NCI-H2029 treated with DMSO at 0.1 percent for 48 hours (cell line): ENCODE measurements around the gene CSTF1.
"Not testable (repeated sequence)": the region's sequence is repeated elsewhere in the genome, so short reads cannot be mapped to it uniquely, and the experiment has no call there.

ENCODE experiments used
- DNase-seq: peaks from one replicate; lab custom pipeline; 2025; lab: John Stamatoyannopoulos, UW

CSTF1 gene

GRCh38 chr20:56409521-56409920 is 17.1 kb downstream of the CSTF1 start:
- no peak for DNase-seq

DNA sequence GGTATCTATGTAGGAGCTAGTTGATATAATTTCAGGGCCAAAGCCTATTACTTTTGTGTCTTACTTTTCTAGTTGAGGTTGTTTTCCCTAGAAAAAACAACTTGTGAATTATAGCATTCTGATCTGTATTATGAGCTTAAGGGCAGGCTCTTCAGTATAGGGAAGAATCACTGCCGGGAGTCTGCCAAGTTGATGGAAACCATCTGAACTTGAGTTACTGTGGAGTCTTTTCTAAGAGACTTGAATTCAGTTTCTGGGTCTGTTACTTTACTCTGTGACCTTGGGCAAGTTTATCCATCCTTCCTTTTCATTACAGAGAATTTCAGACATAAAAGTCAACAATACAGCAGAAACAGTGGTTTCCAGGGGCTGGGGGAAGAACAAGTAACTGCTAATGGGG is 17.5 kb downstream of the CSTF1 start:
- no peak for DNase-seq

GRCh38 chr20:56411287-56411686 is 18.8 kb downstream of the CSTF1 start:
- DNase-seq, result not testable (repeated sequence)

DNA sequence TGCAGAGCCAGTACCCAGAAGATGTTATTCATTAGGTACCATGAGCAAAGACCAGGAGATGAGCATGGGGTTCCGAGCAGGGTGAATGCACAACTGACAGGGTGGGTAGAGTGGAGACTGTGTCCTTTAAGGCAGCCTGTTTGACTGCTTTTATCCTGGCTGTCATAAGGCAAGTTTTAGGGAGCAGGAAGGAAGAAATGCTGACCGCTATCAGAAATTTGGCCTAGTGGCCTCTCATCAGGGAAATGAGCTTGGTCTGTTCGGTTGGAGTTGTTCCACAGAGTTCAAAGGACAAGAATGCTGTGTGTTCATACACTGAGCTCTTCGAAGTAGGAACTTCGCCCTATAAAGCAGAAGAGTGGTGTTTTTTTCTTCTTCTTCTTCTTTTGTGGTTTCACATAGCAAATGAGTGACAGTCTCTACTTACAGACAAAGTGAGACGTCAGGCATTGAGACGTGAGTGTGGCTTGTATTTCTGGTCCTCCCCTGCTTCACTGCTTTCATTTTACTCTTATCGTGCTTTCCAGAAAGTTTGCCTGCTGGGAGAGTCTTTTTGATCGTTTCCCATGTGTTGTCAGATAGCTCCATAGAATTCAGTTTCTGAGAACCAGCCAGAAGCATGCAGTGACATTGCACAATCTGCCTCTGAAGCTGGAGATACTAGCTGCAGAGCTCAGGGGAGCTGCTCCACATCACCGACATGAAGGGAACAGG is 19.5 kb downstream of the CSTF1 start, which contains the start of gene CASS4:
TSS of gene CASS4 (plus strand) at position 502 of the 714 bp plus-strand sequence. CDS start at position 701, 199 bp downstream.
- no peak for DNase-seq

DNA sequence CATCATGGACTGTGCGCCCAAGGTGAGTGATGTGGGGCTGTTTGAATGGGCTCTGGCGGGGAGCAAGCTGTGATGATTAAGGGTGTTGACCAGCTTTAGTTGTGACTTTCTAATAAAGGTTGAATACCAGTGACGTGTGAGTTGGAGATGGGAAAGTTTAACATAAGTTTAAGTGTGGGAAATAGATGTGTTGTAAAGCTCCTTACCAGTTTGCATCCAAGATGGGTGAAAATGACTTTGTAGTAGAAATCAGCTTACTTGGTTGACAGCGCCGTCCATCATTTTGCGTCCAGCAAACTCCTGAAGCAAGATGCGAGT is 20.0 kb downstream of the CSTF1 start:
- DNase-seq, result no peak

DNA sequence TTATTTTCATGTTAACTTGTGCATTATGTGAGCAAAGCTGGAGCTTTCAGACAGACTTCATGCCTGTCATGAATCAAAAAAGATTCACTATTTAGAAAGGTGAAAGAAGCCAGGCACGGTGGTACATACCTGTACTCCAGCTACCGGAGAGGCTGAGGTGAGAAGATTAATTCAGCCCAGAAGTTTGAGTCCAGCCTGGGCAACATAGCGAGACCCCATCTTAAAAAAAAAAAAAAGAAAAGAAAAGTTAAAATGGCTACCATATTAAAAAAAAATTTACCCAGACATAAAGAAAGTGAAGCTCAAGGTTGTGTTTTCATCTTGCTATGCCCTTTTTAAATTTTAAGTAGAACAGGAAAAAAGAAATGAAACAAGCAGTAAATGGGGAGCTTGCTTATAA is 20.5 kb downstream of the CSTF1 start:
- no peak for DNase-seq

GRCh38 chr20:56414842-56415765 is 22.7 kb downstream of the CSTF1 start:
- no peak for DNase-seq

DNA sequence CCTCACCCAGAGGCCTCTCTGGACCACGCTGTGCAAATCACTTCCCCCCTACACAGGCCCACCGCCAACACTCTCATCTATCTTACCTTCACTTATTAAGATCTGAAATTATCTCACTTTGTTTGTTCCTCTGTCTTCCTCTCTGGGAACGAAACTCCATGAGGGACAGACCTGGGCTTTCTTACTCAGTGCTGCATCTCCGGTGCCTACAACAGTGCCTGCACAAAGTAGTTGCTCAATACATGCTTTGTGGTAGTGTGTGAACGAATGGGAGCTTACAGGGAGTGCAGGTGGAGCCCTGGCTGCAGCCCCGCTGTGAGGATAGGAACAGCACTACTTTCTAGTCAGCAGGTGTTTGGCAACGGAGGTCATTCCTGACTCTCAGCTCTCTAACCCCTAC is 25.0 kb downstream of the CSTF1 start:
- no peak for DNase-seq

DNA sequence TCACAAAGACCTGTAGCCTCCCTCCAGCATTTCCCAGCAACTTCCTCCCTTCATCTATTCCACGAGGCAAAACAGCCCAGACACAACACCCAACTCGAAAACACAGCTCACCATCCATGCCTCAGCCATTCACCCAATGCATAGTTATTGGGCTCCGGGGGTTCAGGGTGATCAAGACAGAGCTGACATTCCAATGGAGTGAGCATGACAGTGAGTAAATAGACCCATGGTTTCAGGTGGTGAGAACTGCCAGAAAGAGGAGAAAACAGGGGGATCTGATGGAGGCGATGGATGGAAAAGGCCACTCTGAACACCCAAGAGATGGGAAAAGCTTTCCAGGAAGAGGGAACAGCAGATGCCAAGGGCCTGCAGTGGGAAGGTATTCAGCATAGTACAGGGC is 25.5 kb downstream of the CSTF1 start:
- DNase-seq, result no peak

DNA sequence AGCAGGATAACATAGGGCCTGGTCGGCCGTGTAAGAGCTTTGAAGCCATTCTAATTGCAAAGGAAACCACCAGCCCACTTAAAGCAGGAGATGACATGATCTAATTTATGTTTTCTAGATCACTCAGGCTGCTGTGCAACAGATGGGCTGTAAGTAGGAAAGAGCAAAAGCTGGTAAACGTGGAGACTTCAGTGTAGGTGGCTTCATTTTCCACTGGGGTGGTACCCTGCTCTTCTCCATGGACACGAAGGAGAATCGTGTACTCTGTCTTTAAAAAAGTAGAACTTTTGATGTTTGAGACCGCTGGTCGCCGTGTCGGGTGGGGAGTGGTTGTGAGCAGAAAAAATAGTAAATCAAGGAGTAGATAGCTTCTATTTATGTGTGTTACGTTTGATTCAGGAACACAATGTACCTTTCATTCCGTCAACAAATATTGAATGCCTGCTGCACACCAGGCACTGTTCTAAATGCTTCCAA is 26.0 kb downstream of the CSTF1 start:
- no peak for DNase-seq

DNA sequence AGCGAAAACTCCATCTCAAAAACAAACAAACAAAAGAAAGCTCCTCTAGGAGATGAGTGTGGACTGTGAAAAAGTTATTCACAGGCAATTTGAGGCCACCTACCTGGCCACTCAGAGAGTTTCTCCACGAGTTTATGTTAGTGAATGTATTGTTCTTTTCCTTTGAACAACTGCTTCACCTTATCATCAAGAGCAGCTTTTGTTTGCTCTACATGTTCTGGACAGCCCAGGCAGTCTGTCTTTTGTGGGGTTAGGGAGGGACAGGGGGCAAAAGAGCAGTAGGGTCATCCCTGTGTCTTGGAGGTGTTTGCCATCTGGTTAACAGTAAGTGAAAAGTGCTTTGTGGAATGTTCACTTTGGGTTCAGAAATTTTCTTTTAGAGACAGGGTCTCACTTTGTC is 27.6 kb downstream of the CSTF1 start:
- DNase-seq, result no peak

GRCh38 chr20:56420940-56421688 is 28.7 kb downstream of the CSTF1 start:
- no peak for DNase-seq

DNA sequence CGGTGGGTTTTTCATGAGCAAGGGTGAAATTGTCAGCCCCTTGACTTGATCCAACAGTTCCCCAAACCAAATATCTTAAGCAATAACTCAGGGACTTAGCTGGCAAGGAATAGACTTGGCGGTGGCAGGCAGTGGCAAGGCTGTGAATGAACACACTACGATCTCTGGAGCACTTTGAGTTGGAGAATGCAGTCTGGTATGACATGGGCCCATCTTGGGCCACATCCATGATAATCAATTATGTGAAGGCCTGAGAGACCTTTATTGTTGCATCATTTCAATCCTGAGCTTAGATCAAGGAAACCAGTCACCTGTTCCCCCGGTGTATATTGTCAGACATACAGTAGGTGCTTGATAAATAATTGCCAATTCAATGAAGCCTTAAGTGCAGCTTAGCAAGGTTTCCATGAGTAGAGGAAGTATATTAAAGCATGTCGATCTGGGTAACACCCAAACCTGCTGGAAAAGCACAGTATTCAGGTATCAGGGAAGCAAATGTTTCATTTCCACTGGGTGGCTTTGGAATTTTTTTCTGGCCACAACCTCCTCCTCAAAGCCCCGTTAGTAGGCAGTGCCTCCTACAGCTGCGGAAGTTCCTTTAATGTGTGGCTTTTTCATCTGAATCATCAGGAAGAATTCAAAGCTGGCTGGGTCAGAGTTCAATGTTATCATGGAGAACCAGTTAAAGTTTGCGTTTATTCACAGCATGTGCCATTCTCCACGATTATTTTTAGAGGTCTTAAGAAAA is 29.8 kb downstream of the CSTF1 start:
- no peak for DNase-seq

DNA sequence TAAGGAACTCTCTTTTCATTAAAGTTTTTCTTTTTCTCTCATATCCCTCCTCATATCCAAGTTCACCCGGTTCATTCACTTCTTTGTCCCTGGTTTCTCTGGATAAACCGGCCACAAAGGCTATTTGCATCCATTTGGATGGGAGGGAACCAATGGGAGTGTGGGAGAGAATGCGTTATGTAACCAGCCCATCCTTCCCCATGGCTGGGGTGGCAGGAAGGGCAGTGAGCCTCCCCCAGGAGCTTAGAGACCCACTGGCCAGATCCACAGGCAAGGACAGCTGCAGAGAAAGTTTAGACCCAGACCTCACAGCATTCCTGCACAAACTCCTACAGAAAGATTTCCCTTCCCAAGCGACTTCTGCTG is 30.4 kb downstream of the CSTF1 start:
- no peak for DNase-seq

- DNase-seq, result no peak
Observed at GRCh38 chr20:56423211-56423610, 30.8 kb downstream of the CSTF1 start.

GRCh38 chr20:56423886-56424285 is 31.4 kb downstream of the CSTF1 start:
- no peak for DNase-seq

GRCh38 chr20:56424931-56425330 is 32.5 kb downstream of the CSTF1 start:
- no peak for DNase-seq

- no peak for DNase-seq
Observed at GRCh38 chr20:56426026-56426425, 33.6 kb downstream of the CSTF1 start.

GRCh38 chr20:56426926-56427325 is 34.5 kb downstream of the CSTF1 start:
- DNase-seq, result no peak

DNA sequence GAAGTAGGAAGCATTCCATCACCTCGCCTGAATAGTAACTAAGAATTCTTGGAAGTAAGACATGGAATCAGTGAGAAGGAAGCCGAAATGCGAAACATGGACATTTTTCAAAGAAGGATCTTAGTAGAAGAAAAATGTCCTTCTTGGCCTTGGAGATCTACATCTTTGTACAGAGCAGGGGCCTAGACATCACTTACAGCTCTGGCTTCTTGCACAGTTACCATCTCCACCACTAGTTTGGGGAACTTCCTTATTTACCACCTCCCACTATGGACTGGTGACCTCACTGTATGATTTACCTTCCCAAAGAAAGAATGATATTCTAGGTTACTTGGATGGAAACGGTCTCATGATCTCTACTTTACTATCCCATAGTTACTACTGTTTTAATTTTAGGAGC is 35.4 kb downstream of the CSTF1 start:
- no peak for DNase-seq

GRCh38 chr20:56428410-56428809 is 36.0 kb downstream of the CSTF1 start:
- no peak for DNase-seq

DNA sequence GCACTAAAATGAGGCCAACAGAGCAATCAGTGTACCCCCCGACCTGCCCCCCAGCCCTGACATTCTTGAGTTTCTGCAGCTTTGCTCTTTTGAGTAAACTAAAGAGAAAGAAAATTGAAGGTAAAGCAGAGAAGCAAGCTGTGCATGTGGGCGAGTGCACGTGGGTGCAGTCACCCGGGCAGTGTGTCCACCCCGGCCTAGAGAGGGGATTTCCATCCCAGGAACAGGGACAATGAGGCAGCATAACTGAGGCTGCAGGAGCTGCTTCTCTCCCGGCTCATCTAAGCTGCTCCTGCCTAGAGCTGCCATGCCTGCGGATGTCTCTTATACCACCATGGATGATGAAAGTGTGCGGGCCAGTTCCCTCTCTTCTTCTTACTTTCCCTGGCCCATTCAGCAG is 36.4 kb downstream of the CSTF1 start:
- DNase-seq, result no peak
